PFSK-1 (cell line): ENCODE data around the gene PRKN.

Experiments used
- POLR2AphosphoS5 ChIP-seq: IDR thresholded peaks from 2 replicates; pipeline ENCODE4 v1.6.1; 2012; ENCODE audit warnings: low read depth, mild to moderate bottlenecking, control low read depth, low read length, moderate library complexity
- REST ChIP-seq, 2 experiments: IDR thresholded peaks; 2 replicates each; pipeline versions ENCODE4 v1.6.1 to v1.8.0; 2011 to 2012; ENCODE audit warnings: low read depth in 2 of 2, low read length in 2 of 2, control low read depth in 1 of 2, inconsistent platforms in 1 of 2, mild to moderate bottlenecking in 1 of 2, moderate library complexity in 1 of 2; ENCODE audit not compliant: insufficient read depth in 1 of 2
- SIN3A ChIP-seq: IDR thresholded peaks from 2 replicates; pipeline ENCODE4 v1.6.1; 2012; ENCODE audit warnings: mild to moderate bottlenecking, low read length, moderate library complexity, borderline replicate concordance; ENCODE audit not compliant: insufficient read depth

DNA sequence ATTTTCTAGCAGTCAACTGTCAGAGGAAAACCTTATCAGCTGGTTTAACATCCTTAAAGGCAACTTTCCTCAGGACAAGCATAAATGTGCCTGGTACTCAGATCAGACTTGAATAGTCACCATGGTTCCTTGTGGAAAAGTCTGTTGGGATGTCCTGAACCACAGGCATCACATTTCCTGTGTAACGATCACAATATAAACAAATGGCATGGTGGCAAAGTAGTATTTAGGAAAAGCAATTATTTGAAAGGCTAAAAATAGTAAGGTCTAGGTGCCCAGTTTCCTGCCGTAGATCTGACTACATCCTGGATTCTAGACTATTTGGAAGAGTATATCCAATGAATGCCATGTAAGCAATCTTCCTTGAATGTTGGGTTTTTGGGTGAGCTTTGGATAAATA lies 1181.8 kb downstream of the PRKN start:
- TF ChIP-seq POLR2AphosphoS5 (no peak), REST (IDR thresholded peaks at IDR 0.05; ENCODE audit: insufficient read depth in 1 of 2, low read depth in 2 of 2, low read length in 2 of 2) (no peak), SIN3A (no peak)
